ENCODE data around the gene DUSP7.

DNA sequence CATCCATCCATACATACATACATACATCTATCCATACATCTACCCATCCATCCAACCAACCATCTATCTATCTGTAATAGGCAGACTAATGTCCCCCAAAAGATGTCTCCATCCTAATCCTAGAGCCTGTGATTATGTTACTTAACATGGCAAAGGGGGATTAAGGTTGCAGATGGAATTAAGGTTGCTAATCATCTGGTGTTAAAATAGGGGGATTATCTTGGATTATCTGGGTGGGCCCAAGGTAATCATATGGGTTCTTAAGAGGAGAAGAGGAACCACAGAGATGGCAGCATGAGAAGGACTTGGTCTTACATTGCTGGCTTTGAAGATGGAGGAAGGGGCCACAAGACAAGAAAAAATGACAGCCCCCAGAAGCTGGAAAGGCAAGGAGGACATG lies 45.9 kb downstream of the DUSP7 start:
- no peak for TF ChIP-seq POLR2AphosphoS5 (IDR thresholded peaks at IDR 0.05; ENCODE audit: low read depth, low read length)
- TF ChIP-seq POLR2A (IDR thresholded peaks at IDR 0.05; ENCODE audit: low read depth, low read length): no peak
- no peak for TF ChIP-seq TAF1 (IDR thresholded peaks at IDR 0.05; ENCODE audit: borderline replicate concordance, low read depth, low read length)
